ENCODE data around the gene SH3RF3.

DNA sequence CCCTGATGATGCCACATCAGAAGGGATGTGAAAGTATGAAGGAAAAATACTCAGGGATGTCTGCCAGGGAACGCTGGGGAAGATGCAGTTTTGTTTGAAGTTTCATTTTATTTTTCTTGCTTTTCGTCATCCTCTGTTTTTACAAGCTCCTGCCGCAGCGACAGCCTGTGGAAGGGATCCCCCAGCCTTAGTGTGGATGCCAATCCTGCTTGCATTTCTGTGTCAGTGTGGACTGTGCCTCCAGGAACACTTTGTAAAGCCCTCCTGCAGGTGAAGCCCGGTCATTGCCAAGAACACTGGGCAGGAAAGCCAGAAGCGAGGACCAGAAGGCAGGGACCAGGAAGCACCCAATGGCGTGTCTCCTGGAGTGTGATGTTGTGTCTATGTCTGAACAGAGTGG lies 250.5 kb downstream of the SH3RF3 start:
- TF ChIP-seq POLR2AphosphoS5 (IDR thresholded peaks at IDR 0.05) = no peak
- TF ChIP-seq, protein P1, sequence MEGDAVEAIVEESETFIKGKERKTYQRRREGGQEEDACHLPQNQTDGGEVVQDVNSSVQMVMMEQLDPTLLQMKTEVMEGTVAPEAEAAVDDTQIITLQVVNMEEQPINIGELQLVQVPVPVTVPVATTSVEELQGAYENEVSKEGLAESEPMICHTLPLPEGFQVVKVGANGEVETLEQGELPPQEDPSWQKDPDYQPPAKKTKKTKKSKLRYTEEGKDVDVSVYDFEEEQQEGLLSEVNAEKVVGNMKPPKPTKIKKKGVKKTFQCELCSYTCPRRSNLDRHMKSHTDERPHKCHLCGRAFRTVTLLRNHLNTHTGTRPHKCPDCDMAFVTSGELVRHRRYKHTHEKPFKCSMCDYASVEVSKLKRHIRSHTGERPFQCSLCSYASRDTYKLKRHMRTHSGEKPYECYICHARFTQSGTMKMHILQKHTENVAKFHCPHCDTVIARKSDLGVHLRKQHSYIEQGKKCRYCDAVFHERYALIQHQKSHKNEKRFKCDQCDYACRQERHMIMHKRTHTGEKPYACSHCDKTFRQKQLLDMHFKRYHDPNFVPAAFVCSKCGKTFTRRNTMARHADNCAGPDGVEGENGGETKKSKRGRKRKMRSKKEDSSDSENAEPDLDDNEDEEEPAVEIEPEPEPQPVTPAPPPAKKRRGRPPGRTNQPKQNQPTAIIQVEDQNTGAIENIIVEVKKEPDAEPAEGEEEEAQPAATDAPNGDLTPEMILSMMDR (IDR thresholded peaks at IDR 0.05) = no peak
- TF ChIP-seq POLR2A (IDR thresholded peaks at IDR 0.05) = no peak
